TTC549 (cell line): ENCODE measurements around the gene SLC6A7.
"Not testable (repeated sequence)": the region's sequence is repeated elsewhere in the genome, so short reads cannot be mapped to it uniquely, and the experiment has no call there.

Source experiments
- FAIRE-seq: peaks from 2 replicates; lab custom pipeline; 2012; peaks lifted over from hg19 to GRCh38; lab: Jason Lieb, UNC

The SLC6A7 gene

GRCh38 chr5:150244209-150244608, 54.3 kb downstream of the SLC6A7 start:
- no peak for FAIRE-seq

GRCh38 chr5:150245111-150245789, 55.4 kb downstream of the SLC6A7 start:
- no peak for FAIRE-seq

DNA sequence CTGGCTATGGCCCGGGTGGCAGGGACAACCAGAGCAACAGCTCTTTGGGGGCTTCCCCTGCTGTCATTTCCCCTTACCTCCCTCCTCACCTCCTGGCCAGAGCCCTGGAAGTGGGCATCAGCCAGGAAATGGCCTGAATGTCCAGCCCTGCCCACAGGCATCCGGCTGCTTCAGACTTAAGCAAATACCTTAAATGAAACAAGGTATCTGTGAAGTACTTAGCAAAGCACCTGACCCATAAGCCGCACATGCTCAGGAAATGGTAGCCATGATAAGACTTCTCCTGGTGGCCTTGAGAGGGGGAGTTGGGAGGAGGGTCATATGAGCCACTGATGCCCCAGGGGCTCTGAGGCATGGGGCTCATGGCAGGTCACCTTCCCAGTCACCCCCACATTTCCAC, 55.9 kb downstream of the SLC6A7 start:
- FAIRE-seq: no peak

DNA sequence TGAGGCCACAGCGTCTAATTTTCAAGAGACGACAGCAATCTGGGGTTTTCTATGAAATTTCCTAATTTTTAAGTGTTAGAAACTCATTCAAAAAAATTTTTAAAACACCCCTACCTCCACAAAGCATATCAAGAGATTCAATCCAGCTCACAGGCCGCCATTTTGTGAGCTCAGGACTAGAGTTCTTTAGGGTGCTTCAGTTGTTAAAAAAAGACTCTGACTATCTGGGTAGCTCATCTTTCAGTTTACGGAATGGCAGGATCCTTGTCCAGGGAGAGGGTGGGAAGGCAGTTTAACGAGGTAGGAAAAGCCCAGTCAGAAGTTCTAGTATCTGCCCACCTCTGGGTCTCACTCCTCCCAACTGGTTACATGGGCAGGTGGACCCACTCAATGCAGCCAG, 56.6 kb downstream of the SLC6A7 start:
- FAIRE-seq: no peak

- no peak for FAIRE-seq
Measured at GRCh38 chr5:150246835-150247234, 57.0 kb downstream of the SLC6A7 start.

GRCh38 chr5:150247726-150248125, 57.9 kb downstream of the SLC6A7 start:
- no peak for FAIRE-seq

- FAIRE-seq: not testable (repeated sequence)
Measured at GRCh38 chr5:150248493-150248892, 58.6 kb downstream of the SLC6A7 start.

- no peak for FAIRE-seq
Measured at GRCh38 chr5:150248946-150249345, 59.1 kb downstream of the SLC6A7 start.

GRCh38 chr5:150249744-150250143, 59.9 kb downstream of the SLC6A7 start:
- no peak for FAIRE-seq

- FAIRE-seq: no peak
Measured at GRCh38 chr5:150251504-150251903, 61.6 kb downstream of the SLC6A7 start.

DNA sequence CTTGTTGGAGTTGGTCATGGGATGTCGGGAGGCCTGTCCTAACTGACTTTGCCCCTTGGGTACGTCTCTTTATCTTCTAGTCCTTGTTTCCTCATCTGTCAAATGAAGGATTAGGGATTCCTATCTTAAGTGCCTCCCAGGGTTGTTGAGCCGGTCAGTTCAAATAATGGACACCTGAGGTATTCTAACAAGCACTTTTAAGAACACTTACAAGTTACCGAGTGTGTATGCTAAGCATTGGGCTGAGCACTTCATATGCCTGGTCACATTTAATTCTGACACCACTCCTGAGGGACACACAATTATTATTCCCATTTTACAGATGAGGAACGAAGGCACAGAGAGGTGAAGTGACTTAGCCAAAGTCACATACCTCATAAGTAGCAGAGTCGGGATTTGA, 62.6 kb downstream of the SLC6A7 start:
- FAIRE-seq: no peak

DNA sequence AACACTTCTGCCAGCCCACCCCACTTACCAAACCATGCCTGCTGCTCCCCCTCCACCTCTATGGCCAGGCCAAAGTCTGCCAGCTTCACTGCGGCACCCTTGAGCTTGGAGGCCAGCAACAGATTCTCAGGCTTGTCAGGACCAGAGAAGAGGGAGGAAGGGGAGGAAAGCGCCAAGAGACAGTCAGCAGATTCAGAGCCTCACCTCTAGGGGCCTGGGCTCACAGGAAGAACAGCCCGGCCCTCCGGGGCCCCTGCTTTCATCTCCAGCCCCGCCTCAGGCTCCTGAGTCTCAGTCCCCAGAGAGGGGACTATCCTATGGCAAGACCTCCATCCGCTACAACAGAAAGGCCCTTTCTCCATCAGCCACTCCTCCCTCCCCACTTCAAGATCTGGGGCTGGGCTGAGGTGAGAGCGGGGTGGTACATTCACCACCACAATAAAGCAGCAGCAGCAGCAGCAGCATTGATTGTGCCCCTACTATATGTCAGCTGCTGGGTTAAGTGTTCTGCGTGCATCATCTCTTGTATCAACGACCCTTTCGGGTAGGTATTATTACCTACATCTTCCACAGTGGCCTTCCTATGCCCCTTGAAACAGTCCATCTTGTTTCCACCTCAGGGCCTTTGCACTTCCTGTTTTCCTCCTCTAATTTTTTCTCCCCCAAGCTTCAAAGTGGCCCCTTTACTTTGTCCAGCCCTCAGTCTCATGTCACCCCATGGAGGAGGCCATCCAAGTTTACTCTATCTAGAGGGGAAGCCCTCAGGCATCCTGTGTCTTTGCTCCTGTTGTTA, 63.8 kb downstream of the SLC6A7 start:
- no peak for FAIRE-seq

DNA sequence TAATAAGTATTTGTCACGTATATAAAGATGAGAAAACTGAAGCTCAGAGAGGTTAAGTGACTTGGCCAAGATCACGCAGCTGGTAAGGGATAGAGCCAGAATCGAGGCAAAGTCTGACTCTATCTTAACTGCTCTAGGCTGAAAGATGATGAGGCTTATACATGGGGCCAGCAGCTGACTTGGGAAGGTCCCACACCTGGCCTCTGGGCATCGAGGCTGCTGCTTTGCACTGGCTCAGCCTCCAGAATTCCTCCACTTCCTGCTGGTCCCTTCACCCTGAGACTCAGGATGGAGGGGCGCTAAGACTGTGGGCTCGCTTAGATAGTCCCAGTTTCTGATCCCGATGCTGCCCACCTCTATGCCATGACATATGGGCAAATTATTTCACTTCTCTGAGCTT, 64.5 kb downstream of the SLC6A7 start:
- FAIRE-seq: no peak

DNA sequence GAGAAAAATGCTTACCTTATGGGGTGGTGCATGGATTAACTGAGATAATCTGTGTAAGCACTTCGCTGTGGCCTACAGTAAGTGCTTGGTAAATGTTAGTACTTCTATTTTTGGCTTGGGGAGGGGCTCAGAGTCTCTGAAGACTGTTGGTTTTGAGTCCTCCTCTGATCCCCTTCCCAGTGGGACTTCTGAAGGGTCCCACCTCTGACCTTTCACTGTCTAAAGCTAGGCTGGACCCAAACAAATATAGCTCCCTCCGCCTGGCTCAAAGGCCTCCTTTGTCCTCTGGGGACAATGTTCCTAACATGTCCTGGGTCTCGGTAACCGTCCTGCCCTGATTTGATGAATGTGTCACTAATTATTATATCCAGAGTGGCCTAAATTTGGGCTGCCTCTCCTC, 64.9 kb downstream of the SLC6A7 start:
- no peak for FAIRE-seq

DNA sequence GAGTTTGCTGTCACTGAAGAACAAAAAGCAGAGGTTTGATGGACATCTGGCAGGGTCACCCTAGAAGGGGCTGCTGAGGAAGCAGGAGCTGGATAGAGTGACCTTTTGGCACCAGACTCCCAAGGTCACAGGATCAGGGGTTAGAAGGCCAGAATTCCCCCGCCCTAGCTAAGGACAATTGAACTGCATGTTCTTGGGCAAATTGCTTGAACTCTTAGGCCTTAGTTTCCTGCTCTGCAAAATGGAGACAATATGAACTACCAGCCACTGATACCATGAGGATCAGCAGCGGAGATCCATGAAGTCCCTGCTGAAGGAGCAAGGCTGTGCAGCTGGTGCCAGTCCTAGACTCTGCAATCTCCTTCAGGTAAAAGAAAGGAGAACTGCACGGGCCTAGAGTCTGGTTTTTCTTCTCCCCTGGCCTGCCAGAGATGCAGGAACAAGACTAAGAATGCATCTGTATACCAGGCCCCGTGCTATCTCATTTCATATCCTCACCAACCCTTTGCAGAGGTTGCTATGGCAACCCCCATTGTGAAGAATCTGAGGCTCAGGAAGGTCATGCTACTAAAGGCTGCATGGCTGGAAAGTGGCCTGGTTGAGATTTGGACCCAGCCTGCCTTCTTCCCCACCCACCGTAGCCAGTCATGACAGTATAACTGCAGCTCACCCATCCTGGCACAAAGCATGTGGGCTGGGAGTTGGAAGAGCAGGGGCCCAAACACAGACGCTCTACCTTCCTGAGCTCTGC, 66.0 kb downstream of the SLC6A7 start:
- no peak for FAIRE-seq

- FAIRE-seq: no peak
Measured at GRCh38 chr5:150256410-150257064, 66.7 kb downstream of the SLC6A7 start.

- FAIRE-seq: no peak
Measured at GRCh38 chr5:150257424-150257823, 67.6 kb downstream of the SLC6A7 start.

- no peak for FAIRE-seq
Measured at GRCh38 chr5:150258130-150258529, 68.3 kb downstream of the SLC6A7 start.
